BLaER1 treated with 17β-estradiol and CSF1 and Interleukin-3, amounts not matched to agents 10 nM and 100 nM (cell line): Measurements from ENCODE around the gene AMOTL2.

Source experiments
- H3K27ac ChIP-seq, 11 experiments: shearing (Covaris generic); formaldehyde crosslinking; 2 replicates each; pipeline ENCODE4 v1.8.1; 2022
- H3K27me3 ChIP-seq, 11 experiments: shearing (Covaris generic); formaldehyde crosslinking; 2 replicates each; pipeline ENCODE4 v1.8.1; 2022
- H3K36me3 ChIP-seq, 11 experiments: shearing (Covaris generic); formaldehyde crosslinking; 2 replicates each; pipeline ENCODE4 v1.8.1; 2022
- H3K4me1 ChIP-seq, 10 experiments: shearing (Covaris generic); formaldehyde crosslinking; 2 replicates each; pipeline ENCODE4 v1.8.1; 2022
- H3K4me2 ChIP-seq, 11 experiments: shearing (Covaris generic); formaldehyde crosslinking; 2 replicates each; pipeline ENCODE4 v1.8.1; 2022
- H3K4me3 ChIP-seq, 10 experiments: shearing (Covaris generic); formaldehyde crosslinking; 2 replicates each; pipeline ENCODE4 v1.8.1; 2022
- H3K9ac ChIP-seq, 11 experiments: shearing (Covaris generic); formaldehyde crosslinking; 2 replicates each; pipeline ENCODE4 v1.8.1; 2022
- H3K9me3 ChIP-seq, 11 experiments: shearing (Covaris generic); formaldehyde crosslinking; replicated peaks in 1 of 11; 2 replicates each; pipeline ENCODE4 v1.8.1; 2022
- H4K20me1 ChIP-seq, 11 experiments: shearing (Covaris generic); formaldehyde crosslinking; 2 replicates each; pipeline ENCODE4 v1.8.1; 2022
- Cebpa-rat ChIP-seq, 11 experiments: shearing (Covaris generic); IDR thresholded peaks; 2 replicates each; pipeline ENCODE4 v1.8.1; 2022

AMOTL2 gene

DNA sequence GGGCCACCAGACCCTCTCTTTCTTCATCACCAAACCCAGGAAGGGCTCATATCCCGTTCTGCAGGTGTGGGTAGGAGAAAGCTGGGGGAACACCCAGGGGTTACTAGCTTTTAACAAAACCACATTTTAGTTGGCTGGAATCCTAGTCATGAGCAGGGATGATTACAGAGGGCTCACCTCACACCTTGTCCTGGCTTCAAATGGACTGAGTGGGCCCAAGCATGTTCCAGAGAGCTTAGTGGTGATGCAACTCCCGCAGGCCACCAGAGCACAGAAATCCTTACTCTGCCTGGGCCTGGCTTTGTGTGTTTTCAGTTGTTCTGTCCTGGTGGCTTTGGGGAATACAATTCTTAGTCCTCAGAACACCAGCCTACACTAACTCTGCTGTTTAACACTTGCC, 66.8 kb downstream of the AMOTL2 start:
- H3K36me3 ChIP-seq, result no peaks in the 10 kb centered on the region
- peaks cover 0 to 6% (median 3%) of the 10 kb centered on the region in 11 experiments; a peak in 11 of 22 replicates for H3K27me3 ChIP-seq
- peaks cover 13 to 22% (median 18%) of the 10 kb centered on the region in 10 experiments for H3K4me1 ChIP-seq
- H3K4me2 ChIP-seq, result no peak overlapping the region
- no peak overlapping the region for H3K9ac ChIP-seq
- no peak overlapping the region for H3K4me3 ChIP-seq
- TF ChIP-seq Cebpa-rat (IDR thresholded peaks at IDR 0.05), result no peak
- no peaks in the 10 kb centered on the region for H3K9me3 ChIP-seq
- H3K27ac ChIP-seq, result no peak overlapping the region
- no peaks in the 10 kb centered on the region; a peak in 1 of 22 replicates for H4K20me1 ChIP-seq

DNA sequence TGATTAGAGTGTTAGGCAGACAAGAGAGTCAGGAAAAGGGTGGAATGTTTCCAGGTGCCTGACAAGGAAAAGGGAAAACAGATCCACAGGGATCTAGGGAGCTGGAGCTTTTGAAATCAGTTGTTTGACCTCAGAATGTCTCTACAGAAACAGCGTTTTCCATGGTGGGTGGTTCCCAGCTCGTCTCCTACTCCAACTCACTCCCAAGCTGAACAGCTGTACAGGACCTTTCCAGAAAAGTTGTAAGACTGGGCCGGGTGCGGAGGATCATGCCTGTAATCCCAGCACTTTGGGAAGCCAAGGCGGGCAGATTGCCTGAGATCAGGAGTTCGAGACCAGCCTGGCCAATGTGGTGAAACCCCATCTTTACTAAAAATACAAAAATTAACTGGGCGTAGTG, 67.9 kb downstream of the AMOTL2 start:
- Histone ChIP-seq H4K20me1 (no peaks in the 10 kb centered on the region; a peak in 1 of 22 replicates), H3K4me1 (peaks cover 13 to 22% (median 18%) of the 10 kb centered on the region in 10 experiments), H3K27ac (no peak overlapping the region), H3K36me3 (no peaks in the 10 kb centered on the region), H3K27me3 (no peaks in the 10 kb centered on the region), H3K4me3 (no peak overlapping the region), H3K9ac (no peak overlapping the region), H3K9me3 (no peaks in the 10 kb centered on the region), H3K4me2 (no peak overlapping the region)
- TF ChIP-seq Cebpa-rat (IDR thresholded peaks at IDR 0.05), result no peak
